Measurements from ENCODE around the gene ASPA.
"Not testable (repeated sequence)": the region's sequence is repeated elsewhere in the genome, so short reads cannot be mapped to it uniquely, and the experiment has no call there.

Gene ASPA

GRCh38 chr17:3510090-3510489 is 34.3 kb downstream of the ASPA start:
- no peak for DNase-seq

GRCh38 chr17:3511852-3512504 is 36.2 kb downstream of the ASPA start:
- no peak for DNase-seq

GRCh38 chr17:3512505-3513171 is 36.8 kb downstream of the ASPA start:
- no peak for DNase-seq

GRCh38 chr17:3513305-3514035 is 37.7 kb downstream of the ASPA start:
- DNase-seq: no peak

GRCh38 chr17:3514167-3514566 is 38.4 kb downstream of the ASPA start:
- DNase-seq: not testable (repeated sequence)

GRCh38 chr17:3514873-3515272 is 39.1 kb downstream of the ASPA start:
- DNase-seq: no peak

GRCh38 chr17:3519472-3519871 is 43.7 kb downstream of the ASPA start:
- DNase-seq: not testable (repeated sequence)

GRCh38 chr17:3524024-3524423 is 48.2 kb downstream of the ASPA start:
- no peak for DNase-seq

GRCh38 chr17:3526491-3526890 is 50.7 kb downstream of the ASPA start:
- DNase-seq: no peak

- no peak for DNase-seq
Observed at GRCh38 chr17:3526971-3527370, 51.2 kb downstream of the ASPA start.

GRCh38 chr17:3527468-3527867 is 51.7 kb downstream of the ASPA start:
- DNase-seq: no peak

GRCh38 chr17:3527896-3528295 is 52.1 kb downstream of the ASPA start:
- DNase-seq: no peak

- DNase-seq: no peak
Observed at GRCh38 chr17:3528403-3528851, 52.6 kb downstream of the ASPA start.

- no peak for DNase-seq
Observed at GRCh38 chr17:3528880-3529511, 53.2 kb downstream of the ASPA start.

- no peak for DNase-seq
Observed at GRCh38 chr17:3529817-3530741, 54.3 kb downstream of the ASPA start.

GRCh38 chr17:3531266-3532101 is 55.7 kb downstream of the ASPA start:
- no peak for DNase-seq

GRCh38 chr17:3532106-3532858 is 56.5 kb downstream of the ASPA start:
- no peak for DNase-seq

- no peak for DNase-seq
Observed at GRCh38 chr17:3532859-3533142, 57.0 kb downstream of the ASPA start.

GRCh38 chr17:3533752-3534151 is 58.0 kb downstream of the ASPA start:
- no peak for DNase-seq

- DNase-seq: peak; percentile 18
Observed at GRCh38 chr17:3534881-3535252, 59.1 kb downstream of the ASPA start.

Measured in activated CD4-positive, alpha-beta T cell treated with anti-CD3 and anti-CD28 coated beads for 48 hours (primary cell).